ENCODE measurements around the gene DCTN3.
A peak's percentile ranks its signal among the peaks of the same experiment; 100 is the strongest.

DNA sequence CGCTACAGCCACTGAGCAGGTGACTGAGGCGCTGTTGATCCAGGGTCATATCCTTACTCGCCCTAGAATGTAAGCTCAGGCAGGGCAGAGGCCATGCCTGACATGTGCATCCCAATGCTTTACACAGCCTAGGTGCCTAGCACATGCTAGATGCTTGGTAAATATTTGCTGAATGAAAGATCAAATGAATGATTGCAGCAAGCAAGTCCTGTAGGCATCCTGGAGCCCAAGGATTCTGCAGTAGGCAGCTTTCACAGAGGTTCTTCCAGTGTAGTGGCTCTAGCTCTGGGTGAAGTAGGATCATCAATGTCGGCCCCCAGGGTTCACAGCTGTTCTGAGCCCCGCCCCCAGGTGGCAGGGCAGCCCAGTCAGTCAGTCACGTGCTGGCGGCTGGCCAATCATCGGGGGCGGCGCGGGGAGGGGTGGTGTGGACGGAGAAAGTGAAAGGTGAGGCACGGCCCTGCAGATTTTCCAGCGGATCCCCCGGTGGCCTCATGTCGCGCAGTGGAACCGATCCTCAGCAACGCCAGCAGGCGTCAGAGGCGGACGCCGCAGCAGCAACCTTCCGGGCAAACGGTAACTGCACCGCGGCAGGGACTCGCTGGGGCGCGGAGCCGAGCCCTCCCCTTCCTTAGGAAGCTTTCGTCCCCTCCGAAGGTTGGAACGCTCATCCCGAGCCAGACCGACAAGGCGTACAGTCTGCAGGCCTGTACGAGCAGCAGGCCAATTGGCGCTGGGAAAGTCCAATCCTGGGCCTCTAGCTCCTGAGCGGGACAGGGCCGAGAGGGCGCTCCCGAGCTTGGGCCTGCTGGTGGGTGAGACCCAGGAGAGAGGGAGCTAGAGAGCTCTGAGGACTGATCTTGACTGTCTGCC, 26.2 kb upstream of the DCTN3 start, which contains the start of gene GALT:
- TF ChIP-seq, protein P1, sequence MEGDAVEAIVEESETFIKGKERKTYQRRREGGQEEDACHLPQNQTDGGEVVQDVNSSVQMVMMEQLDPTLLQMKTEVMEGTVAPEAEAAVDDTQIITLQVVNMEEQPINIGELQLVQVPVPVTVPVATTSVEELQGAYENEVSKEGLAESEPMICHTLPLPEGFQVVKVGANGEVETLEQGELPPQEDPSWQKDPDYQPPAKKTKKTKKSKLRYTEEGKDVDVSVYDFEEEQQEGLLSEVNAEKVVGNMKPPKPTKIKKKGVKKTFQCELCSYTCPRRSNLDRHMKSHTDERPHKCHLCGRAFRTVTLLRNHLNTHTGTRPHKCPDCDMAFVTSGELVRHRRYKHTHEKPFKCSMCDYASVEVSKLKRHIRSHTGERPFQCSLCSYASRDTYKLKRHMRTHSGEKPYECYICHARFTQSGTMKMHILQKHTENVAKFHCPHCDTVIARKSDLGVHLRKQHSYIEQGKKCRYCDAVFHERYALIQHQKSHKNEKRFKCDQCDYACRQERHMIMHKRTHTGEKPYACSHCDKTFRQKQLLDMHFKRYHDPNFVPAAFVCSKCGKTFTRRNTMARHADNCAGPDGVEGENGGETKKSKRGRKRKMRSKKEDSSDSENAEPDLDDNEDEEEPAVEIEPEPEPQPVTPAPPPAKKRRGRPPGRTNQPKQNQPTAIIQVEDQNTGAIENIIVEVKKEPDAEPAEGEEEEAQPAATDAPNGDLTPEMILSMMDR (IDR thresholded peaks at IDR 0.05) = peak in 1 of 3 donors; percentile 30
- no peak for TF ChIP-seq POLR2A (IDR thresholded peaks at IDR 0.05)
